CD14-positive monocyte (primary cell): Measurements from ENCODE around the gene HCN3. TPM values are rescaled to one million over a fixed set of nuclear protein-coding genes. Genes with fewer than 3 reads are reported as not detected.

Experiments used
- DNase-seq, 3 donors: peaks; one replicate each; pipeline ENCODE4 v3.0.0-alpha.2; 2011 to 2022
- H2AFZ ChIP-seq: 2 replicates; pipeline ENCODE4 v1.6.0; 2012; ENCODE audit warnings: mild to moderate bottlenecking, low read depth, low read length, inconsistent platforms; ENCODE audit not compliant: insufficient read depth, poor library complexity, severe bottlenecking
- H3K27ac ChIP-seq, 2 donors: 1 replicate in 1 of 2; 2 replicates in 1 of 2; pipeline ENCODE4 v1.5.1; 2012 to 2013; ENCODE audit warnings: low read length in 2 of 2, control low read depth in 1 of 2, inconsistent platforms in 1 of 2, low read depth in 1 of 2, mild to moderate bottlenecking in 1 of 2
- H3K27me3 ChIP-seq, 2 donors: one replicate each; pipeline versions ENCODE4 v1.6.0 to v1.6.1; 2011 to 2013; ENCODE audit warnings: low read length in 2 of 2; ENCODE audit not compliant: control insufficient read depth in 2 of 2, insufficient read depth in 2 of 2
- H3K36me3 ChIP-seq, 2 donors: replicated peaks in 1 of 2; 1 replicate in 1 of 2; 2 replicates in 1 of 2; pipeline versions ENCODE4 v1.5.1 to v1.6.1; 2012 to 2013; ENCODE audit warnings: low read length in 2 of 2, control low read depth in 1 of 2, inconsistent platforms in 1 of 2, mild to moderate bottlenecking in 1 of 2; ENCODE audit not compliant: insufficient read depth in 2 of 2, control insufficient read depth in 1 of 2
- H3K4me1 ChIP-seq, 2 donors: 1 replicate in 1 of 2; 2 replicates in 1 of 2; pipeline versions ENCODE4 v1.5.1 to v1.6.1; 2012 to 2013; ENCODE audit warnings: low read length in 2 of 2, control low read depth in 1 of 2, inconsistent platforms in 1 of 2, mild to moderate bottlenecking in 1 of 2, moderate library complexity in 1 of 2; ENCODE audit not compliant: insufficient read depth in 2 of 2, control insufficient read depth in 1 of 2
- H3K4me2 ChIP-seq: replicated peaks from 2 replicates; pipeline ENCODE3; 2012; ENCODE audit warnings: low read length, moderate library complexity, mild to moderate bottlenecking; ENCODE audit not compliant: poor library complexity, severe bottlenecking; ENCODE audit errors: extremely low read depth
- H3K4me3 ChIP-seq, 3 experiments: fragments of 200-600 bp in 1 of 3; sonication (generic) in 1 of 3; replicated peaks in 1 of 3; 1 replicate in 2 of 3; 2 replicates in 1 of 3; pipeline ENCODE4 v1.5.1; 2011 to 2013; ENCODE audit warnings: low read length in 3 of 3, mild to moderate bottlenecking in 3 of 3, control low read depth in 2 of 3, low read depth in 2 of 3, inconsistent platforms in 1 of 3, moderate library complexity in 1 of 3
- H3K79me2 ChIP-seq: 2 replicates; pipeline ENCODE4 v1.6.0; 2012; ENCODE audit warnings: mild to moderate bottlenecking, control low read depth, inconsistent platforms, low read length, moderate library complexity; ENCODE audit not compliant: insufficient read depth
- H3K9ac ChIP-seq: 2 replicates; pipeline ENCODE4 v1.6.0; 2017; ENCODE audit warnings: low read length, mild to moderate bottlenecking; ENCODE audit not compliant: insufficient read depth, poor library complexity, severe bottlenecking
- H3K9me3 ChIP-seq, 2 donors: replicated peaks in 1 of 2; 1 replicate in 1 of 2; 2 replicates in 1 of 2; pipeline versions ENCODE4 v1.5.1 to v1.6.1; 2012 to 2013; ENCODE audit warnings: low read length in 2 of 2, control low read depth in 1 of 2; ENCODE audit not compliant: control insufficient read depth in 1 of 2, insufficient read depth in 1 of 2
- H4K20me1 ChIP-seq: 2 replicates; pipeline ENCODE4 v1.6.0; 2012; ENCODE audit warnings: mild to moderate bottlenecking, low read length, control low read depth, moderate library complexity; ENCODE audit not compliant: insufficient read depth
- H3K27ac Mint-ChIP-seq, 7 donors: one replicate each; pipeline ENCODE4 v1.8.0; 2020; ENCODE audit warnings: mild to moderate bottlenecking in 7 of 7, mixed read lengths in 7 of 7, moderate library complexity in 6 of 7, inconsistent platforms in 2 of 7
- H3K27me3 Mint-ChIP-seq, 3 donors: one replicate each; pipeline ENCODE4 v1.8.0; 2021 to 2022; ENCODE audit warnings: low read depth in 3 of 3, mild to moderate bottlenecking in 3 of 3, mixed read lengths in 3 of 3, moderate library complexity in 3 of 3, inconsistent platforms in 1 of 3
- H3K36me3 Mint-ChIP-seq, 2 donors: one replicate each; pipeline ENCODE4 v1.8.0; 2020; ENCODE audit warnings: mixed read lengths in 2 of 2, inconsistent platforms in 1 of 2, mild to moderate bottlenecking in 1 of 2
- H3K4me1 Mint-ChIP-seq: one replicate; pipeline ENCODE4 v1.8.0; 2020; ENCODE audit warnings: mild to moderate bottlenecking, mixed read lengths
- H3K4me3 Mint-ChIP-seq, 2 donors: one replicate each; pipeline ENCODE4 v1.8.0; 2020; ENCODE audit warnings: mild to moderate bottlenecking in 2 of 2, mixed read lengths in 2 of 2, moderate library complexity in 1 of 2
- H3K9me3 Mint-ChIP-seq, 7 donors: one replicate each; pipeline ENCODE4 v1.8.0; 2020 to 2022; ENCODE audit warnings: mixed read lengths in 7 of 7, mild to moderate bottlenecking in 6 of 7, moderate library complexity in 6 of 7, inconsistent platforms in 2 of 7
- WGBS: methylation state at CpG from one replicate; pipeline ENCODE4 v1.1.5; 2013; ENCODE audit warnings: missing lambda C conversion rate; ENCODE audit not compliant: insufficient coverage; 5-methylcytosine and 5-hydroxymethylcytosine counted together
- intact Hi-C, 2 donors: fragments of 100-400 bp; cut with micrococcal nuclease; formaldehyde crosslinking; loops; one replicate each; pipeline versions ENCODE4 v1.15.0 to v1.15.1; 2023
- polyA plus RNA-seq, 3 donors: library from polyadenylated mRNA; depleted of rRNA in 1 of 3; unstranded in 2 of 3; stranded (reverse) in 1 of 3; fragments of 300-500 nt in 2 of 3; fragments of >200 nt in 1 of 3; fragmentation: Illumina TruSeq in 2 of 3; gene quantifications; 1 replicate in 2 of 3; 2 replicates in 1 of 3; pipeline ENCODE4 v1.2.3, GENCODE V29; 2012 to 2021
- TF ChIP-seq, protein P1 (sequence below): fragments of 200-600 bp; IDR thresholded peaks from one replicate; pipeline ENCODE4 v1.8.0; 2022; ENCODE audit warnings: antibody characterized with exemption, mild to moderate bottlenecking

Gene HCN3
- polyA plus RNA-seq, 3 donors, result 0.15 to 2.3 TPM; not detected in 1

DNA sequence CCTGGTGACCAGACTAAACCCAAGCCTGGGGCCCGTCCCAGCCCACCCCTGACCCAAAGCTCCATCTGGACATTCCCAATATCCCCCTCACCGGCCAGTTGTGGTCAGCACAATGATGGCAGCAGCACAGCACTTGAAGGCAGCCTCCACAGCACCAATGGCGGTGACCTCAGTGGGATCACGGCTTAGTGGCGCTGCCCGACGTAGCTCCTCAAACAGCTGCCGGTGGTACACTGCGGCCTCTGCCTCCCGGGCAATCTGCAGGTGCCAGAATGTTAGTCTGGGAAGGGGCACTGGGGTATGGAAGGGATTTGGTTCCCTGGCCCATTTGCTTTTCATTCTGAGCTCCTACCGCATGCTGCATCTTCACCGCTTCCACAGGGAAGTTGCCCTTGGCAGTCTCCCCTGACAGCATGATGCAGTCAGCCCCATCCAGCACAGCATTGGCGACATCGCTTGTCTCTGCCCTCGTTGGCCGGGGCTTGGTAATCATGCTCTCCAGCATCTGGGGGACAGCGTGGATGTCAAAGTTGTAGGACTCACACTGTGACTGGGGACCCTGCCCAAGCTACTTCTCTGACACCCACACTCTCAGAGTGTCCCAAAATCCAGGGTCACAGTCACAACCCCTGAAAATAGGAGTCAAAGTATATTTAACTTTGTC is 16.0 kb downstream of the HCN3 start:
- Histone ChIP-seq H3K79me2 (no peaks in the 10 kb centered on the region), H3K4me3 (no peak overlapping the region), H2AFZ (no peak overlapping the region), H3K4me2 (no peak overlapping the region), H3K4me1 (peaks cover 6 to 9% of the 10 kb centered on the region in 2 donors), H3K27ac (no peak overlapping the region), H3K9ac (no peak overlapping the region), H3K9me3 (no peaks in the 10 kb centered on the region), H3K36me3 (no peaks in the 10 kb centered on the region), H3K27me3 (peaks cover 17 to 44% of the 10 kb centered on the region in 2 donors), H4K20me1 (no peaks in the 10 kb centered on the region)
- WGBS, result 92% methylated on average over 17 of the region's 17 CpGs
- peaks cover 10% of the 10 kb centered on the region for H3K4me1 Mint-ChIP-seq
- no peak for DNase-seq
- H3K4me3 Mint-ChIP-seq, result peak overlapping the region in 1 of 2 donors; percentile 36
- peaks cover 0 to 5% of the 10 kb centered on the region in 2 donors for H3K36me3 Mint-ChIP-seq
- peaks cover 46 to 66% (median 57%) of the 10 kb centered on the region in 3 donors for H3K27me3 Mint-ChIP-seq
- TF ChIP-seq, protein P1, sequence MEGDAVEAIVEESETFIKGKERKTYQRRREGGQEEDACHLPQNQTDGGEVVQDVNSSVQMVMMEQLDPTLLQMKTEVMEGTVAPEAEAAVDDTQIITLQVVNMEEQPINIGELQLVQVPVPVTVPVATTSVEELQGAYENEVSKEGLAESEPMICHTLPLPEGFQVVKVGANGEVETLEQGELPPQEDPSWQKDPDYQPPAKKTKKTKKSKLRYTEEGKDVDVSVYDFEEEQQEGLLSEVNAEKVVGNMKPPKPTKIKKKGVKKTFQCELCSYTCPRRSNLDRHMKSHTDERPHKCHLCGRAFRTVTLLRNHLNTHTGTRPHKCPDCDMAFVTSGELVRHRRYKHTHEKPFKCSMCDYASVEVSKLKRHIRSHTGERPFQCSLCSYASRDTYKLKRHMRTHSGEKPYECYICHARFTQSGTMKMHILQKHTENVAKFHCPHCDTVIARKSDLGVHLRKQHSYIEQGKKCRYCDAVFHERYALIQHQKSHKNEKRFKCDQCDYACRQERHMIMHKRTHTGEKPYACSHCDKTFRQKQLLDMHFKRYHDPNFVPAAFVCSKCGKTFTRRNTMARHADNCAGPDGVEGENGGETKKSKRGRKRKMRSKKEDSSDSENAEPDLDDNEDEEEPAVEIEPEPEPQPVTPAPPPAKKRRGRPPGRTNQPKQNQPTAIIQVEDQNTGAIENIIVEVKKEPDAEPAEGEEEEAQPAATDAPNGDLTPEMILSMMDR, result no peak
- peaks cover 0 to 5% (median 2%) of the 10 kb centered on the region in 7 donors for H3K9me3 Mint-ChIP-seq
- intact Hi-C loops, result no loop called here
- no peak overlapping the region for H3K27ac Mint-ChIP-seq

DNA sequence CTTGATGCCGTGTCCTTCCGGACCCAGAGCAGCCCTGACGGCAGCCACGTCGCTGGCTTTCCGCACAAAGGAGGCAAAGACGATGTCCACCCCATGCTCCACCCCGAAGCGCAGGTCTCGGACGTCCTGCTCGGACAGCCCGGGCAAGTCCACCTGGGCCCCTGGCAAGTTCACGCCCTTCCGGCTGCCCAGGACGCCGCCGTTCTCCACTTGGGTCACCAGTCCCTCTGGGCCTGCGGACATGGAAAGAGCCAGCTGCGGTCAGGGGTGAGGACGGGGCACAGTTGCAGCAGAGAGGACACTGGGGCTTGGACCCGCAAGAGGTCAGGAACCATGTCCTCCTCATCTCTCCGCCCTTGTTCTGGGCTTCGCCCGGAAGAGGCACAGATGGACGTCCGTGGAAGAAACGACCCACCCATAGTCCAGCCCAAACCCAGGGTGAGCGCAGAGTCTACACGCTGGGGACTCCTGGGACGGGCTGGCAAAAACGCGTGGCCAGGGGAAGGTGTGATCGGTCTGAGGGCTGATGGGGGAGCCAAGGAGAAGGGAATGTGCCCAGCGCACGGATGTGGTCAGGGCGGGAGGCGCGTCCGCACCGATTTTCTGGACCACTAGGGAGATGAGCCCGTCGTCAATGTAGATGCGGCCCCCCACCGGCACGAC is 17.4 kb downstream of the HCN3 start:
- H3K27me3 ChIP-seq, result peaks cover 17 to 44% of the 10 kb centered on the region in 2 donors
- H3K36me3 ChIP-seq, result no peaks in the 10 kb centered on the region
- H3K9ac ChIP-seq, result no peak overlapping the region
- Mint-ChIP-seq H3K27me3 (peaks cover 43 to 68% (median 56%) of the 10 kb centered on the region in 3 donors), H3K27ac (peak overlapping the region in 1 of 7 donors; percentile 44), H3K9me3 (peaks cover 0 to 5% (median 3%) of the 10 kb centered on the region in 7 donors), H3K4me1 (peaks cover 10% of the 10 kb centered on the region), H3K4me3 (peak overlapping the region; percentile 49 to 73), H3K36me3 (peaks cover 0 to 5% of the 10 kb centered on the region in 2 donors)
- H3K4me1 ChIP-seq, result peaks cover 6 to 9% of the 10 kb centered on the region in 2 donors
- TF ChIP-seq, protein P1, result no peak
- intact Hi-C loops, result no loop called here
- no peaks in the 10 kb centered on the region for H4K20me1 ChIP-seq
- 28% methylated on average over 39 of the region's 46 CpGs for WGBS
- H3K9me3 ChIP-seq, result no peaks in the 10 kb centered on the region
- H2AFZ ChIP-seq, result peak overlapping the region; percentile 35
- no peak for DNase-seq
- H3K4me3 ChIP-seq, result no peak overlapping the region
- no peak overlapping the region for H3K27ac ChIP-seq
- H3K79me2 ChIP-seq, result no peaks in the 10 kb centered on the region
- no peak overlapping the region for H3K4me2 ChIP-seq
